CD4-positive, alpha-beta T cell (primary cell): ENCODE results near the gene RAE1. TPM values are rescaled to one million over a fixed set of nuclear protein-coding genes. Genes with fewer than 3 reads are reported as not detected.

Experiments
- ATAC-seq: fragments of 200-7000 bp; cut with Tn5 transposase; one replicate; pipeline ENCODE4 v1.10.0; 2022; ENCODE audit warnings: mild to moderate bottlenecking; ENCODE audit not compliant: poor library complexity
- CTCF ChIA-PET: fragments of 350-600 bp; sonication (Branson Sonifier 250); formaldehyde crosslinking; loops from one replicate; lab custom pipeline; 2021; ENCODE audit warnings: antibody characterized with exemption, inconsistent platforms; lab: Charles Lee
- POLR2A ChIA-PET: fragments of 350-600 bp; sonication (Branson Sonifier 250); formaldehyde crosslinking; loops from one replicate; lab custom pipeline; 2021; ENCODE audit warnings: antibody characterized with exemption, inconsistent platforms; lab: Charles Lee
- DNase-seq, 14 experiments: peaks; one replicate each; pipeline ENCODE4 v3.0.0-alpha.2; 2013 to 2020; ENCODE audit warnings: mixed read lengths in 2 of 14
- H3K27ac ChIP-seq, 2 donors: one replicate each; pipeline versions ENCODE4 v1.5.1 to v1.7.0; 2013; ENCODE audit warnings: low read length in 2 of 2, low read depth in 1 of 2, mild to moderate bottlenecking in 1 of 2
- H3K27me3 ChIP-seq, 2 experiments: 1 replicate in 1 of 2; 2 replicates in 1 of 2; pipeline versions ENCODE4 v1.6.1 to v1.7.0; 2013; ENCODE audit warnings: low read length in 2 of 2, control low read depth in 1 of 2, mild to moderate bottlenecking in 1 of 2, moderate library complexity in 1 of 2; ENCODE audit not compliant: insufficient read depth in 2 of 2, control insufficient read depth in 1 of 2
- H3K36me3 ChIP-seq: one replicate; pipeline ENCODE4 v1.6.1; 2013; ENCODE audit warnings: low read length, control low read depth; ENCODE audit not compliant: insufficient read depth
- H3K4me1 ChIP-seq: one replicate; pipeline ENCODE4 v1.6.1; 2013; ENCODE audit warnings: low read length, control low read depth; ENCODE audit not compliant: insufficient read depth
- H3K4me3 ChIP-seq: one replicate; pipeline ENCODE4 v1.5.1; 2013; ENCODE audit warnings: mild to moderate bottlenecking, low read length, moderate library complexity
- H3K9me3 ChIP-seq, 2 experiments: 1 replicate in 1 of 2; 2 replicates in 1 of 2; pipeline versions ENCODE4 v1.6.1 to v1.7.0; 2013; ENCODE audit warnings: low read length in 2 of 2, mild to moderate bottlenecking in 2 of 2, control low read depth in 1 of 2, moderate library complexity in 1 of 2; ENCODE audit not compliant: control insufficient read depth in 1 of 2, insufficient read depth in 1 of 2
- H3K27ac Mint-ChIP-seq: one replicate; pipeline ENCODE4 v1.8.0; 2020; ENCODE audit warnings: mixed read lengths
- H3K27me3 Mint-ChIP-seq: one replicate; pipeline ENCODE4 v1.8.0; 2021; ENCODE audit warnings: mixed read lengths
- H3K36me3 Mint-ChIP-seq: one replicate; pipeline ENCODE4 v1.8.0; 2021; ENCODE audit warnings: low read depth, mixed read lengths
- H3K4me1 Mint-ChIP-seq: one replicate; pipeline ENCODE4 v1.8.0; 2021; ENCODE audit warnings: low read depth, mixed read lengths
- H3K4me3 Mint-ChIP-seq: one replicate; pipeline ENCODE4 v1.8.0; 2020; ENCODE audit warnings: mild to moderate bottlenecking, mixed read lengths
- H3K9me3 Mint-ChIP-seq: one replicate; pipeline ENCODE4 v1.8.0; 2020; ENCODE audit warnings: mixed read lengths
- CTCF ChIP-seq: fragments of 200-600 bp; IDR thresholded peaks from one replicate; pipeline ENCODE4 v1.8.0; 2022; ENCODE audit warnings: antibody characterized with exemption, mild to moderate bottlenecking
- intact Hi-C, 2 experiments: fragments of 100-400 bp; cut with DNase I in 1 of 2; cut with micrococcal nuclease in 1 of 2; formaldehyde crosslinking; loops; one replicate each; pipeline versions ENCODE4 v1.15.1 to v1.9.0; 2023 to 2025; cut with DNase I, micrococcal nuclease
- total RNA-seq, 174 experiments: library from RNA in 2 of 174; stranded (reverse) in 2 of 174; gene quantifications; one replicate each; pipeline ENCODE4 v1.2.3 and lab custom pipeline; 2021 to 2026

The RAE1 gene
- total RNA-seq, 2 experiments from 2014 or later = 58.8 to 60.7 TPM

GRCh38 chr20:57392512-57393271 lies 41.6 kb downstream of the RAE1 start:
- POLR2A ChIA-PET = interaction anchor here (0.6 to 6.3 kb wide), 19 partner anchors 8 to 1772 kb away, joined by 3 to 132 read pairs (median 5); partner anchors contain the start of gene ZBP1
- no peaks in the 10 kb centered on the region for H3K27me3 ChIP-seq
- H3K36me3 ChIP-seq = peaks cover 47% of the 10 kb centered on the region
- peak overlapping the region; percentile 72 for H3K4me3 ChIP-seq
- no peak for TF ChIP-seq CTCF
- H3K36me3 Mint-ChIP-seq = peaks cover 70% of the 10 kb centered on the region
- H3K27ac Mint-ChIP-seq = peak overlapping the region; percentile 96
- H3K9me3 Mint-ChIP-seq = no peaks in the 10 kb centered on the region
- H3K4me1 Mint-ChIP-seq = peaks cover 68% of the 10 kb centered on the region
- ATAC-seq = peak; percentile 59
- CTCF ChIA-PET = interaction anchor here (0.9 kb wide), 1 partner anchor 11 kb away, joined by 5 read pairs; no protein-coding TSS in a partner anchor
- DNase-seq = peak; percentile 68 to 96 (median 82)
- H3K4me1 ChIP-seq = peaks cover 79% of the 10 kb centered on the region
- intact Hi-C loops = loop anchor here (5.0 kb wide), 3 partner anchors 320 to 1500 kb away; partner anchors contain the start of genes PMEPA1 (in 1 of the 2) and RAB22A (in 1 of the 2)
- H3K4me3 Mint-ChIP-seq = peak overlapping the region; percentile 99
- peak overlapping the region; percentile 83 to 88 for H3K27ac ChIP-seq
- peaks cover 7% of the 10 kb centered on the region for H3K27me3 Mint-ChIP-seq
- no peaks in the 10 kb centered on the region for H3K9me3 ChIP-seq

GRCh38 chr20:57393321-57394120 lies 42.5 kb downstream of the RAE1 start:
- Histone ChIP-seq H3K27me3 (no peaks in the 10 kb centered on the region), H3K4me1 (peaks cover 87% of the 10 kb centered on the region), H3K27ac (peak overlapping the region; percentile 52 to 88), H3K4me3 (peak overlapping the region; percentile 72), H3K9me3 (no peaks in the 10 kb centered on the region), H3K36me3 (peaks cover 48% of the 10 kb centered on the region)
- H3K27ac Mint-ChIP-seq = peak overlapping the region; percentile 96
- no peak for TF ChIP-seq CTCF
- ATAC-seq (no peak), DNase-seq (peak in 1 of 14 experiments; percentile 43)
- H3K4me1 Mint-ChIP-seq = peaks cover 75% of the 10 kb centered on the region
- ChIA-PET CTCF (no interaction called here), POLR2A (interaction anchor here (1.0 to 6.3 kb wide), 13 partner anchors 7 to 235 kb away, joined by 3 to 132 read pairs (median 6); no protein-coding TSS in a partner anchor)
- H3K4me3 Mint-ChIP-seq = peak overlapping the region; percentile 99
- intact Hi-C loops = loop anchor here (5.0 kb wide), 3 partner anchors 319 to 1499 kb away; partner anchors contain the start of genes PMEPA1 (in 1 of the 2) and RAB22A (in 1 of the 2)
- peaks cover 10% of the 10 kb centered on the region for H3K27me3 Mint-ChIP-seq
- peaks cover 79% of the 10 kb centered on the region for H3K36me3 Mint-ChIP-seq
- H3K9me3 Mint-ChIP-seq = no peaks in the 10 kb centered on the region
